HCT116 (cell line): ENCODE measurements around the gene HIP1R. TPM values are rescaled to one million over a fixed set of nuclear protein-coding genes. Genes with fewer than 3 reads are reported as not detected.
A peak's percentile ranks its signal among the peaks of the same experiment; 100 is the strongest.

ENCODE experiments used
- ATAC-seq: fragments of 200-7000 bp; cut with Tn5 transposase; 2 replicates; pipeline ENCODE4 v1.9.1; 2020; ENCODE audit warnings: mild to moderate bottlenecking, moderate library complexity
- Bru-seq: library from RNA; stranded (reverse); fragments of 400-500 nt; gene quantifications from one replicate; lab custom pipeline; 2021; lab: Mats Ljungman, UMichigan
- BruChase-seq, 2 experiments: library from RNA; stranded (reverse); fragments of 400-500 nt; gene quantifications; one replicate each; lab custom pipeline; 2021; lab: Mats Ljungman, UMichigan
- BruUV-seq: library from RNA; stranded (reverse); fragments of 400-500 nt; replicated peaks from 2 replicates; lab custom pipeline; 2021; lab: Mats Ljungman, UMichigan
- CTCF ChIA-PET: fragments of 300-600 bp; sonication (Branson Sonifier 250); formaldehyde crosslinking; loops from one replicate; lab custom pipeline; 2021; ENCODE audit warnings: antibody characterized with exemption; lab: Charles Lee
- POLR2A ChIA-PET: fragments of 300-600, 350-600 bp; sonication (Branson Sonifier 250); formaldehyde crosslinking; loops from one replicate; lab custom pipeline; 2021; ENCODE audit warnings: antibody characterized with exemption; lab: Charles Lee
- RAD21 ChIA-PET, 2 experiments: fragments of 300-600 bp; sonication (Branson Sonifier 250); formaldehyde crosslinking; loops; one replicate each; lab custom pipeline; 2023; ENCODE audit warnings: low total read pairs in 2 of 2; ENCODE audit not compliant: uncharacterized antibody in 2 of 2, unreplicated experiment in 2 of 2, low non-redundant PET in 1 of 2; lab: Charles Lee
- DNase-seq: peaks from one replicate; pipeline ENCODE4 v3.0.0-alpha.2; 2010; ENCODE audit warnings: low read depth, low spot score
- H2AFZ ChIP-seq: fragments of 200-600 bp; shearing (Covaris generic), sonication (generic); 2 replicates; pipeline ENCODE4 v1.6.1; 2017; ENCODE audit warnings: low read depth, mixed run types, mixed read lengths, antibody characterized with exemption, low read length; ENCODE audit not compliant: poor library complexity, severe bottlenecking
- H3K27ac ChIP-seq: 2 replicates; pipeline ENCODE4 v1.5.1; 2012; ENCODE audit warnings: low read depth, low read length
- H3K27me3 ChIP-seq: fragments of 200-600 bp; sonication (generic); 2 replicates; pipeline ENCODE4 v1.6.1; 2016; ENCODE audit warnings: mixed run types, low read length, mixed read lengths; ENCODE audit not compliant: insufficient read depth
- H3K36me3 ChIP-seq, 2 experiments: fragments of 200-500 bp in 1 of 2; fragments of 200-600 bp in 1 of 2; sonication (Bioruptor generic) in 1 of 2; sonication (generic) in 1 of 2; 2 replicates each; pipeline versions ENCODE4 v1.5.1 to v1.6.1; 2014 to 2016; ENCODE audit warnings: low read length in 2 of 2, inconsistent platforms in 1 of 2, mixed read lengths in 1 of 2, mixed run types in 1 of 2; ENCODE audit not compliant: insufficient read depth in 2 of 2, control insufficient read depth in 1 of 2
- H3K4me1 ChIP-seq, 2 experiments: fragments of 200-600 bp in 1 of 2; sonication (generic) in 1 of 2; 2 replicates each; pipeline versions ENCODE4 v1.5.1 to v1.6.1; 2012 to 2017; ENCODE audit warnings: low read length in 2 of 2, inconsistent platforms in 1 of 2, mild to moderate bottlenecking in 1 of 2, mixed read lengths in 1 of 2, mixed run types in 1 of 2, moderate library complexity in 1 of 2; ENCODE audit not compliant: insufficient read depth in 2 of 2, control insufficient read depth in 1 of 2
- H3K4me2 ChIP-seq: fragments of 200-600 bp; sonication (generic); 2 replicates; pipeline ENCODE4 v1.6.1; 2017; ENCODE audit warnings: mixed run types, low read length, mixed read lengths
- H3K4me3 ChIP-seq, 2 experiments: fragments of 200-600 bp in 1 of 2; sonication (generic) in 1 of 2; replicated peaks in 1 of 2; 2 replicates each; pipeline ENCODE4 v1.5.1; 2011 to 2016; ENCODE audit warnings: low read length in 2 of 2, control low read depth in 1 of 2, low read depth in 1 of 2, mild to moderate bottlenecking in 1 of 2, mixed read lengths in 1 of 2, mixed run types in 1 of 2
- H3K79me2 ChIP-seq: fragments of 200-600 bp; sonication (generic); 2 replicates; pipeline ENCODE4 v1.6.1; 2017; ENCODE audit warnings: mild to moderate bottlenecking, mixed run types, low read length, moderate library complexity, mixed read lengths; ENCODE audit not compliant: insufficient read depth
- H3K9ac ChIP-seq: fragments of 200-600 bp; sonication (generic); 2 replicates; pipeline ENCODE4 v1.6.1; 2016; ENCODE audit warnings: low read length, mixed read lengths
- H3K9me2 ChIP-seq: fragments of 200-600 bp; sonication (generic), shearing (Covaris generic); 2 replicates; pipeline ENCODE4 v1.6.1; 2017; ENCODE audit warnings: mixed run types, mild to moderate bottlenecking, moderate library complexity; ENCODE audit not compliant: insufficient read depth
- H3K9me3 ChIP-seq, 2 experiments: fragments of 200-500 bp in 1 of 2; fragments of 200-600 bp in 1 of 2; sonication (Bioruptor generic) in 1 of 2; sonication (generic) in 1 of 2; 2 replicates each; pipeline ENCODE4 v1.6.1; 2014 to 2017; ENCODE audit warnings: low read length in 2 of 2, mixed read lengths in 2 of 2, inconsistent platforms in 1 of 2, low read depth in 1 of 2, mild to moderate bottlenecking in 1 of 2, mixed run types in 1 of 2, moderate library complexity in 1 of 2; ENCODE audit not compliant: control insufficient read depth in 1 of 2, insufficient read depth in 1 of 2
- H4K20me1 ChIP-seq: fragments of 200-600 bp; sonication (generic), shearing (Covaris generic); 2 replicates; pipeline ENCODE4 v1.6.1; 2017; ENCODE audit warnings: mixed run types, mild to moderate bottlenecking, moderate library complexity; ENCODE audit not compliant: insufficient read depth
- EZH2 ChIP-seq: fragments of 200-600 bp; sonication (generic); IDR thresholded peaks from 2 replicates; pipeline ENCODE4 v1.6.1; 2017; ENCODE audit warnings: antibody characterized with exemption, mixed run types
- FOSL1 ChIP-seq: IDR thresholded peaks from 2 replicates; pipeline ENCODE4 v1.6.1; 2012; ENCODE audit warnings: low read depth
- MAX ChIP-seq: IDR thresholded peaks from 2 replicates; pipeline ENCODE4 v1.6.1; 2012
- POLR2A ChIP-seq: IDR thresholded peaks from 2 replicates; pipeline ENCODE4 v1.7.0; 2011; ENCODE audit warnings: borderline replicate concordance; ENCODE audit not compliant: insufficient read depth, insufficient read length; ENCODE audit errors: extremely low read depth
- POLR2AphosphoS5 ChIP-seq: IDR thresholded peaks from 2 replicates; pipeline ENCODE4 v1.6.1; 2011; ENCODE audit warnings: mild to moderate bottlenecking, low read depth, low read length, moderate library complexity
- SIN3A ChIP-seq: IDR thresholded peaks from 2 replicates; pipeline ENCODE4 v1.6.1; 2012; ENCODE audit warnings: low read depth
- SP1 ChIP-seq: IDR thresholded peaks from 2 replicates; pipeline ENCODE4 v1.6.1; 2012; ENCODE audit warnings: low read depth
- ZBTB33 ChIP-seq: IDR thresholded peaks from 2 replicates; pipeline ENCODE4 v1.6.1; 2011; ENCODE audit warnings: mild to moderate bottlenecking, low read length, moderate library complexity; ENCODE audit not compliant: insufficient replicate concordance; ENCODE audit errors: extremely low read depth
- intact Hi-C: fragments of 100-400 bp; cut with micrococcal nuclease; formaldehyde crosslinking; loops from 2 replicates; pipeline ENCODE4 v1.10.0; 2022
- long read RNA-seq: library from polyadenylated mRNA; unstranded; transcript quantifications from one replicate; pipeline ENCODE4 v2.0.0, GENCODE V29; 2021; ENCODE audit not compliant: unreplicated experiment
- polyA plus RNA-seq: library from polyadenylated mRNA; unstranded; fragments of >200 nt; gene quantifications from 2 replicates; pipeline ENCODE4 v1.2.1, GENCODE V29; 2012; ENCODE audit warnings: missing spikeins
- total RNA-seq: library from RNA; stranded (reverse); gene quantifications from one replicate; pipeline ENCODE4 v1.2.1, GENCODE V29; 2021; ENCODE audit not compliant: unreplicated experiment

HIP1R gene
- 57.8 TPM for total RNA-seq
- 36.7 and 38.8 TPM in 2 replicates for polyA plus RNA-seq
- percentile 72 among the genes with signal in this experiment for Bru-seq, nascent RNA
- percentile 85 among the genes with signal in this experiment for BruChase-seq, experiment 1, labeled RNA remaining after a 6-hour chase
- BruChase-seq, experiment 2, labeled RNA remaining after a 2-hour chase = percentile 78 among the genes with signal in this experiment
- long read RNA-seq, full-length matches to known transcripts = 31 of 107 reads
- long read RNA-seq, partial matches to known transcripts = 51 of 107 reads
- long read RNA-seq, other reads (novel, unspliced or antisense) = 25 of 107 reads

GRCh38 chr12:122834921-122835749 is at the start of gene HIP1R:
Gene HIP1R, plus strand, starts transcription at chr12:122835457. Its CDS starts 94 bp downstream, at chr12:122835551.
- intact Hi-C loops = no loop called here
- BruUV-seq = no TSS peak
- DNase-seq (peak; percentile 16), ATAC-seq (peak; percentile 81)
- no peak for TF ChIP-seq EZH2
- no peak for TF ChIP-seq FOSL1
- peak; percentile 58 for TF ChIP-seq POLR2A
- peak; percentile 40; the same call in 1 of the 2 replicates for TF ChIP-seq SIN3A
- TF ChIP-seq ZBTB33 = peak; percentile 6
- TF ChIP-seq SP1 = peak; percentile 14; the same call in 1 of the 2 replicates
- peak; percentile 87 for TF ChIP-seq POLR2AphosphoS5
- peak; percentile 65; the same call in 1 of the 2 replicates for TF ChIP-seq MAX
- peaks cover 0 to 5% of the 10 kb centered on the region in 2 experiments; a peak in 1 of 4 replicates for H3K36me3 ChIP-seq
- no peaks in the 10 kb centered on the region for H4K20me1 ChIP-seq
- H2AFZ ChIP-seq = peak within 1 kb of the TSS; percentile 49
- no peaks in the 10 kb centered on the region for H3K27me3 ChIP-seq
- RAD21 ChIA-PET = no interaction called here
- CTCF ChIA-PET = interaction anchor here (2.3 kb wide), 1 partner anchor 41 kb away, joined by 10 read pairs; no protein-coding TSS in a partner anchor
- H3K9me3 ChIP-seq = no peaks in the 10 kb centered on the region
- peaks cover 43% of the 10 kb centered on the region for H3K79me2 ChIP-seq
- H3K4me3 ChIP-seq = peak within 1 kb of the TSS; percentile 71 to 76
- peak within 1 kb of the TSS; percentile 58 for H3K27ac ChIP-seq
- peaks cover 32 to 57% of the 10 kb centered on the region in 2 experiments for H3K4me1 ChIP-seq
- H3K9me2 ChIP-seq = no peaks in the 10 kb centered on the region
- POLR2A ChIA-PET = interaction anchor here (0.9 kb wide), 1 partner anchor 30 kb away, joined by 3 read pairs; no protein-coding TSS in a partner anchor
- H3K4me2 ChIP-seq = peak within 1 kb of the TSS; percentile 91
- peak within 1 kb of the TSS; percentile 75 for H3K9ac ChIP-seq
